HAP-1 (cell line): ENCODE measurements around the gene PGGHG.
A peak's percentile ranks its signal among the peaks of the same experiment; 100 is the strongest.
"Not testable (repeated sequence)": the region's sequence is repeated elsewhere in the genome, so short reads cannot be mapped to it uniquely, and the experiment has no call there.

Source experiments
- DNase-seq, 2 experiments: peaks; one replicate each; pipeline ENCODE4 v3.0.0-alpha.2; 2016 to 2020; ENCODE audit warnings: low spot score in 2 of 2
- H3K27me3 ChIP-seq: fragments of 250-450 bp; sonication (Bioruptor Pico); 2 replicates; pipeline ENCODE4 v1.5.1; 2020; ENCODE audit warnings: low read depth, mild to moderate bottlenecking, moderate library complexity
- H3K36me3 ChIP-seq: fragments of 250-450 bp; sonication (Bioruptor Pico); replicated peaks from 2 replicates; pipeline ENCODE4 v1.5.1; 2020; ENCODE audit warnings: mild to moderate bottlenecking
- H3K4me1 ChIP-seq: fragments of 250-450 bp; sonication (Bioruptor Pico); 2 replicates; pipeline ENCODE4 v1.5.1; 2020; ENCODE audit warnings: mild to moderate bottlenecking
- H3K4me3 ChIP-seq: fragments of 250-450 bp; sonication (Bioruptor Pico); 2 replicates; pipeline ENCODE4 v1.5.1; 2020; ENCODE audit warnings: mild to moderate bottlenecking, moderate library complexity
- H3K9me3 ChIP-seq: fragments of 250-450 bp; sonication (Bioruptor Pico); 2 replicates; pipeline ENCODE4 v1.5.1; 2020; ENCODE audit warnings: mild to moderate bottlenecking, moderate library complexity
- in situ Hi-C: fragments of 300-500 bp; cut with MboI; formaldehyde crosslinking; loops from 3 replicates; pipeline ENCODE4 v1.14.3; 2020; ENCODE audit warnings: low sequenced_read_pairs, inconsistent platforms, mixed read lengths

Gene PGGHG

GRCh38 chr11:313787-314553, 25.0 kb downstream of the PGGHG start, which contains the start of gene IFITM1:
Gene IFITM1 (plus strand): TSS chr11:314040. CDS start chr11:314171, 131 bp downstream.
- H3K4me1 ChIP-seq: peaks cover 30% of the 10 kb centered on the region
- no peaks in the 10 kb centered on the region for H3K36me3 ChIP-seq
- peak within 1 kb of the TSS; percentile 24 for H3K4me3 ChIP-seq
- H3K27me3 ChIP-seq: no peaks in the 10 kb centered on the region
- in situ Hi-C loops: no loop called here
- DNase-seq: peak in 1 of 2 experiments; percentile 43
- H3K9me3 ChIP-seq: no peaks in the 10 kb centered on the region

GRCh38 chr11:314554-314875, 25.6 kb downstream of the PGGHG start:
- H3K9me3 ChIP-seq, H3K27me3 ChIP-seq, DNase-seq, H3K36me3 ChIP-seq, in situ Hi-C loops: not testable (repeated sequence)
- Histone ChIP-seq H3K4me1 (peaks cover 30% of the 10 kb centered on the region), H3K4me3 (peak overlapping the region; percentile 24)

- Histone ChIP-seq H3K9me3 (no peaks in the 10 kb centered on the region), H3K4me1 (peaks cover 30% of the 10 kb centered on the region), H3K27me3 (no peaks in the 10 kb centered on the region), H3K4me3 (no peak overlapping the region), H3K36me3 (no peaks in the 10 kb centered on the region)
- no peak for DNase-seq
- in situ Hi-C loops: no loop called here
Observed at GRCh38 chr11:315051-315481, 26.1 kb downstream of the PGGHG start.

GRCh38 chr11:315516-315994, 26.6 kb downstream of the PGGHG start:
- Histone ChIP-seq H3K4me1 (peaks cover 30% of the 10 kb centered on the region), H3K36me3 (no peaks in the 10 kb centered on the region), H3K4me3 (no peak overlapping the region), H3K27me3 (no peaks in the 10 kb centered on the region), H3K9me3 (no peaks in the 10 kb centered on the region)
- in situ Hi-C loops: no loop called here
- DNase-seq: no peak

GRCh38 chr11:316031-316701, 27.2 kb downstream of the PGGHG start:
- H3K9me3 ChIP-seq: no peaks in the 10 kb centered on the region
- H3K4me3 ChIP-seq: peak overlapping the region; percentile 4; the same call in 1 of the 2 replicates
- H3K36me3 ChIP-seq: no peaks in the 10 kb centered on the region
- DNase-seq: peak in 1 of 2 experiments; percentile 48
- no peaks in the 10 kb centered on the region for H3K27me3 ChIP-seq
- peaks cover 30% of the 10 kb centered on the region for H3K4me1 ChIP-seq
- in situ Hi-C loops: no loop called here

- Histone ChIP-seq H3K36me3 (no peaks in the 10 kb centered on the region), H3K4me3 (no peak overlapping the region), H3K9me3 (no peaks in the 10 kb centered on the region), H3K4me1 (peaks cover 30% of the 10 kb centered on the region), H3K27me3 (no peaks in the 10 kb centered on the region)
- in situ Hi-C loops: no loop called here
- DNase-seq: peak; percentile 59 to 89
Observed at GRCh38 chr11:316891-317301, 28.0 kb downstream of the PGGHG start.

GRCh38 chr11:317668-318404, 28.9 kb downstream of the PGGHG start:
- H3K27me3 ChIP-seq, H3K4me3 ChIP-seq, DNase-seq, in situ Hi-C loops, H3K9me3 ChIP-seq, H3K36me3 ChIP-seq: not testable (repeated sequence)
- H3K4me1 ChIP-seq: peaks cover 29% of the 10 kb centered on the region

- H3K27me3 ChIP-seq, in situ Hi-C loops, H3K4me3 ChIP-seq, H3K9me3 ChIP-seq, DNase-seq, H3K36me3 ChIP-seq: not testable (repeated sequence)
- peaks cover 23% of the 10 kb centered on the region for H3K4me1 ChIP-seq
Observed at GRCh38 chr11:318405-319120, 29.6 kb downstream of the PGGHG start.

- H3K4me1 ChIP-seq: peaks cover 16% of the 10 kb centered on the region
- H3K4me3 ChIP-seq, DNase-seq, H3K27me3 ChIP-seq, in situ Hi-C loops, H3K36me3 ChIP-seq, H3K9me3 ChIP-seq: not testable (repeated sequence)
Observed at GRCh38 chr11:319121-319887, 30.4 kb downstream of the PGGHG start.

- H3K4me3 ChIP-seq, in situ Hi-C loops, H3K9me3 ChIP-seq, H3K27me3 ChIP-seq, DNase-seq, H3K36me3 ChIP-seq: not testable (repeated sequence)
- H3K4me1 ChIP-seq: peaks cover 16% of the 10 kb centered on the region
Observed at GRCh38 chr11:319888-320273, 31.0 kb downstream of the PGGHG start.

- Histone ChIP-seq H3K36me3 (no peaks in the 10 kb centered on the region), H3K9me3 (no peaks in the 10 kb centered on the region), H3K27me3 (no peaks in the 10 kb centered on the region), H3K4me3 (no peak overlapping the region), H3K4me1 (no peaks in the 10 kb centered on the region)
- no peak for DNase-seq
- in situ Hi-C loops: no loop called here
Observed at GRCh38 chr11:324156-324555, 35.2 kb downstream of the PGGHG start.

GRCh38 chr11:324593-325517, 35.9 kb downstream of the PGGHG start:
- DNase-seq, in situ Hi-C loops, H3K36me3 ChIP-seq, H3K9me3 ChIP-seq, H3K4me1 ChIP-seq, H3K27me3 ChIP-seq, H3K4me3 ChIP-seq: not testable (repeated sequence)
